HFF-Myc (cell line): ENCODE data around the gene LPO.
A peak's percentile ranks its signal among the peaks of the same experiment; 100 is the strongest.

Source experiments
- DNase-seq: peaks from one replicate; pipeline ENCODE4 v3.0.0-alpha.2; 2011; ENCODE audit warnings: low read depth; ENCODE audit errors: extremely low read depth
- H3K4me3 ChIP-seq: replicated peaks from 2 replicates; pipeline ENCODE4 v1.5.1; 2011; ENCODE audit warnings: low read depth, mild to moderate bottlenecking, control low read depth, low read length
- TF ChIP-seq, protein P1 (sequence below): IDR thresholded peaks from 2 replicates; pipeline ENCODE4 v1.5.1; 2012; ENCODE audit warnings: mild to moderate bottlenecking, low read depth, low read length, control low read depth; ENCODE audit errors: missing control alignments

The LPO gene

DNA sequence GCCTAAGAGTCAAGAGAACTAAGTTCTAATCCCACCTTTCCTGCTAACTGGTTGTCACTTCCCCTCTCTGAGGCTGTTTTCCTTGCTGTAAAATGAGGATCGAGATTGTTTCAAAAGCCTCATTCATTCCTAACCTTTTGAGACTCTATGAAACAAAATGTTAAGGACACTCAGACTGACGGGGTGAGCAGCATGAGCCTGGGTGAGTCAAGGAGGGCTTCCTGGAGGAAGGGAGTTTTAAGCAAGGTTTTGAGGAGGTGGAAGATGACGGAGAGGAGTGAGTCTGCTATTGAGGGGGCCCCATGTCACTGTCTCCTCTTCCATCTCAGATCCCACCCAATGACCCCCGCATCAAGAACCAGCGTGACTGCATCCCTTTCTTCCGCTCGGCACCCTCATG lies 41.8 kb upstream of the LPO start:
- TF ChIP-seq, protein P1, sequence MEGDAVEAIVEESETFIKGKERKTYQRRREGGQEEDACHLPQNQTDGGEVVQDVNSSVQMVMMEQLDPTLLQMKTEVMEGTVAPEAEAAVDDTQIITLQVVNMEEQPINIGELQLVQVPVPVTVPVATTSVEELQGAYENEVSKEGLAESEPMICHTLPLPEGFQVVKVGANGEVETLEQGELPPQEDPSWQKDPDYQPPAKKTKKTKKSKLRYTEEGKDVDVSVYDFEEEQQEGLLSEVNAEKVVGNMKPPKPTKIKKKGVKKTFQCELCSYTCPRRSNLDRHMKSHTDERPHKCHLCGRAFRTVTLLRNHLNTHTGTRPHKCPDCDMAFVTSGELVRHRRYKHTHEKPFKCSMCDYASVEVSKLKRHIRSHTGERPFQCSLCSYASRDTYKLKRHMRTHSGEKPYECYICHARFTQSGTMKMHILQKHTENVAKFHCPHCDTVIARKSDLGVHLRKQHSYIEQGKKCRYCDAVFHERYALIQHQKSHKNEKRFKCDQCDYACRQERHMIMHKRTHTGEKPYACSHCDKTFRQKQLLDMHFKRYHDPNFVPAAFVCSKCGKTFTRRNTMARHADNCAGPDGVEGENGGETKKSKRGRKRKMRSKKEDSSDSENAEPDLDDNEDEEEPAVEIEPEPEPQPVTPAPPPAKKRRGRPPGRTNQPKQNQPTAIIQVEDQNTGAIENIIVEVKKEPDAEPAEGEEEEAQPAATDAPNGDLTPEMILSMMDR: no peak
- no peak overlapping the region for H3K4me3 ChIP-seq
- no peak for DNase-seq

DNA sequence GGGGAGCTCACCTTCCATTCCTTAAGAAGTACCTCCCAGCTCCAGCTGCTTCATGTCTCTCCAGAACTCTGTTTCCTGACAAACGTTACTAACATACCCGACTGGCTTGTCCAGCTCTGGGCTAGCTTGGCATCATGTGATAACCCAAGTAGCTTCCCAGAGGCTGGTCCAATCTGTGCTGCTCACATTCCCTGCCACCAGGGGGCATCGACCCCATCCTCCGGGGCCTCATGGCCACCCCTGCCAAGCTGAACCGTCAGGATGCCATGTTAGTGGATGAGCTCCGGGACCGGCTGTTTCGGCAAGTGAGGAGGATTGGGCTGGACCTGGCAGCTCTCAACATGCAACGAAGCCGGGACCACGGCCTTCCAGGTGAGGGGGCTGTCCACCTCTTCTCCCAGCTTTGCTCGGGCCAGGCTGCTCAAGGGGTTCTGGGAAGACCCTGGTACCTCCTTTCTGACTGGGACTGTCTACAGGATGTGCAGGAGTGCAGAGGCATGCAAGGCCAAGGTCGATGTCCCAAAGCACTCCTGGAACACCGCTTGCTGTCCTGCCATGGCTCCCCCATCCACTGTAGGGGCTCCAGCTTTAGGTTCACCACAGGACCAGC lies 38.3 kb upstream of the LPO start:
- no peak overlapping the region for H3K4me3 ChIP-seq
- TF ChIP-seq, protein P1: peak; percentile 72
- DNase-seq: no peak

DNA sequence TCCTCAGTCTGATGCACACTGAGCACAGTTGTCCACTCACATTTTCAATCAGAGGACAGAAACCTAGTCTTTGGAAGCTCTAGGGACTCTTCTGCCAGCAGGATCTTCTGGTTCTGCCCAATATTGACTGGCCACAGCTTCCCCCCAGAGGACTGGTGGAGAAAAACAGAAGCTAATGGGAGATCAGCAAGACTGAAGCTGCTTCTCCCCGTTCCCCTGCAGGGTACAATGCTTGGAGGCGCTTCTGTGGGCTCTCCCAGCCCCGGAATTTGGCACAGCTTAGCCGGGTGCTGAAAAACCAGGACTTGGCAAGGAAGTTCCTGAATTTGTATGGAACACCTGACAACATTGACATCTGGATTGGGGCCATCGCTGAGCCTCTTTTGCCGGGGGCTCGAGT lies 35.5 kb upstream of the LPO start:
- DNase-seq: no peak
- TF ChIP-seq, protein P1: no peak
- no peak overlapping the region for H3K4me3 ChIP-seq

DNA sequence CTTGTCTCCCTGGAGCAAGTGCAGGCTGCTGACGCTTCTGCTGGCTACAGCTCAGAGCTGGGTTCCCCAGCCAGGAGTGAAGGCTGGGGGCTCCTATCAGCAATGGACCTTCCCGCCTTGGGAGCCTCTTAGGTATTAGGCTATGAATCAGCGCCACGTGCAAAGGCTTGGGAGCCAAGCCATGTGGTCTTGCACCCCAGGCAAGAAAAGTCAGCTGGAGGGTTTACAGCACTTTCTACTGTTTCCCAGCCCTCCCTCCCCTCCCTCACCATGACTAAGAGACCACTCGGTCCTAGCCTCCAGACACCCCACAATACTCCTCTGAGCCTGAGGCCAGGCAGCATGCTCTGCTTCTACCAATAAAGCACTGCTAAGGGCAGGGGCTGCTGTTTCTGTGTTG lies 33.6 kb upstream of the LPO start:
- TF ChIP-seq, protein P1: no peak
- no peak overlapping the region for H3K4me3 ChIP-seq
- DNase-seq: no peak

DNA sequence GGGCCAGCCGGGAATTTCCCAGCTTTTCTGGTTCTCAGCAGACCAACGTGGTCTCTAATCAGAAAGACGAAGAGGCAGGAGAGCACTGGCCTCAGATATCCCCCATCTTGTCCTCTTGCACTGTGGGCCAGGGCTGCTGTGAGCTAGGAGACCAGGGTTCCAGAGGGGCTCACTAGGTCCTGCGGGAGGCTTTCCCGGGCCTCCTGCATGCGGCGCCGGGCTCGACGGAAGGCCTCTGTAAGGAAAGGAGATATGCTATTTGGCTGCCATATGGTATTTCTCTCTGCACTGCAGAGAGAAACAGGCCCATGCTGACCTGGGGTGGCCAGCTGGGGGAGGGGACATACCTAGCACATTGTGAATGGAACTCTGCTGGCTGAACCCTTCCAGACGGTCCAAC lies 32.4 kb upstream of the LPO start:
- no peak for DNase-seq
- no peak overlapping the region for H3K4me3 ChIP-seq
- TF ChIP-seq, protein P1: no peak

DNA sequence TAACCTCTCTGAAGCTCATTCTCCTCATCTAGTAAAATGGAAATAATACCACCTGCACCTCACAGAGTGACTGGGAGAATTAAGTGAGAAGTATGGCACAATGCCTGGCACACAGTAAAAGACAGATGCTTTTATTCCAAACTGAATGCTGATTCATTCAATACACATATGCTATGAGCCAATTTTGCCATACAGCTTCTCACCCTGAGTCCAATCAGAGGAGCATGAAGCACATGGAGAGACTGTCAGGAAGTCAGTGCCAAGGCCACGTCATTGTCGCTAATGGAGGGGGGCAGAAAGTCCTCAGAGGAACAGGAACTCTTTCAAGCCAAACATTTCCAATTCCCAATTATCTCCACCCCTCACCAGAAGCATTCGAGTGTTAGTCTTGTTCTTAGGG lies 30.9 kb upstream of the LPO start:
- TF ChIP-seq, protein P1: no peak

DNA sequence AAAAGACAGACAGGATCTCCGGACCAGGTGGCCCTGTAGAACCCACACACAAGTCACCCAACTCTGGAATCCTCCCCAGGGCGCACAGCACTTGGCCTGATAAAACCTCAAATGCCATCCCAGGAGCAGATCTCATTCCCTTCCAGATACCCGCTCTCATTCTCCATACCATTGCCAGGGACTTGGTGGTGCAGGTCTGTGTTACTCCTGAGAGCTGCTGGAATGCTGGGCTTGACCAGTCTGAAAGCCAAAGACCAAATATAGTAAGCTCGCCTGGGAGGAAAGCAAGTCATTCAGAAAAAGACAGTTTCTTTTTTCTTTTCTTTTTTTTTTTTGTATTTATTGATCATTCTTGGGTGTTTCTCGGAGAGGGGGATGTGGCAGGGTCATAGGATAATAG lies 30.0 kb upstream of the LPO start:
- H3K4me3 ChIP-seq: no peak overlapping the region
- TF ChIP-seq, protein P1: no peak
- no peak for DNase-seq

More for the DNA sequence above, 30.9 kb upstream of the LPO start:
- H3K4me3 ChIP-seq: no peak overlapping the region
- no peak for DNase-seq
